Stimulated activated naive CD8-positive, alpha-beta T cell treated with anti-CD3 and anti-CD28 coated beads, Interleukin-15, Interleukin-2, amounts not matched to agents 100 U/mL and 50 U/mL, for 24 hours (primary cell): ENCODE measurements around the gene UNC13B.
"Not testable (repeated sequence)": the region's sequence is repeated elsewhere in the genome, so short reads cannot be mapped to it uniquely, and the experiment has no call there.

Experiments used
- ATAC-seq: fragments of 150-1000 bp; cut with Tn5 transposase; one replicate; pipeline ENCODE4 v1.10.0; 2021
- DNase-seq: peaks from one replicate; pipeline ENCODE4 v3.0.0; 2021

Gene UNC13B

DNA sequence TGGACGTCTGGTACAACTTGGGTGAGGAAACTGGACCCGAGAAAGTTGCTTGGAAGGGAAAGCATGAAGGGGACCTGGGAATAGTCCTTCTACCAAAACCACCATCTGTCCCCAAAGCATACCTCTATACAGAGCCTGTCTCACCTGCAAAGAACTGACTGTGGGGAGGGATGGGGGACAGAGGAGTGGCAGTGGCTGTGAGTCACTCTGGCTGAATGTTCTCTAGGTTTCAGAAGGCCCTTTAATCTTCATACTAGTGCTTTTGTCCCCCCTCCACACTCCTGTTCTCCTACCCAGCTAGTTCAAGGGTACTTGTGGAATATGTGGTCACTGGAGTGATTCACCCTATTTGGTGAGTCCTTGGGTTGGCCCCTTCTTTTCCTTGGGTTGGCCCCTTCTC lies 218.8 kb downstream of the UNC13B start:
- no peak for ATAC-seq
- no peak for DNase-seq

DNA sequence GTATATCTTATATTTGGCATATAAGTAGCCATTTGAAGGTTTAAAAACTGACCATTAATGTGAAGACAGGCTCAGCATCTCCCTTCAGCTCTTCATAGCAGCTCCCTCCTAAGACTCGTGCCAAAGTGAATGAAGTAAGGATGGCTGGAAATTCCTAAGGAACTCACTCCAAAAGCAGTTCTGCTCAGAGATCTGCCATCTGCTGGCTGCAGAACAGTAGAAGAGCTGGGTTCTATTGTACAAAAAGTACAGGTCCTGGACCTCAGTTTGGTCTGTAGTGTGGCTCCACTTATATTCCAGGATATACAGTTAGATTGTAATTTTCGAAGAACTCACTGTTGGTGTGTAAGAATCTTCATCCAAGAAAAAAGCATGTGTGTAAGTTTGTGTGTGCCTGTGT lies 223.2 kb downstream of the UNC13B start:
- no peak for ATAC-seq
- DNase-seq = no peak

DNA sequence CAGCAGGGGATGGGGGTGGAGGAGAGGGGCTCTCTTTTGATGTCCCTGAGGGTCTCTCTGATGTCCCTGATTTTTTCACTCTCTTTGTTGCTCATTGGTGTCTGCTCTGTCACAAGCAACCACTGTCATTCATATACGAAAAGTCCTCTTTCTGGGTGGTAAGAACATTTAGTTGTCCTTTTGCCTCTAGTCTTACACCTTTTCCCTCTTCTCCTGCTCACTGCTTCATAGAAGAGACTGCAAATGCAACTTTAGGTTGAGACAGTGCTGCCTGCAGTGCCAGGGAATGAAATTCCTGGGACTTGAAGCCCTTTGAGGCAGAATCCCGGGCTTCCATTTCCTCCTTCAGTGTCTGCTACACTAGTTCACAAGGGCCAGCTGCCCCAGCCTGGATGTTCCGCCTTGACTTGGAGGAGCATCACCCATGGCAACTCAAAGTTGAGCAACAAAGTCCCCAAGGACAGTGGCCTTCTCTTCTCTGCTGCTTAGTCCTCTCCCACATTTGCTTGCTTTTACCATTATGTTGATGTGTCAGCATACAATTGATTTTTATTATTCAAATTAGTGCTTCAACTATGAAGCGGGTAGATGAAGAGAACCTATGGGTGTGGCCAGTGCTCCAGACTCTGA lies 233.4 kb downstream of the UNC13B start:
- DNase-seq = no peak
- no peak for ATAC-seq

DNA sequence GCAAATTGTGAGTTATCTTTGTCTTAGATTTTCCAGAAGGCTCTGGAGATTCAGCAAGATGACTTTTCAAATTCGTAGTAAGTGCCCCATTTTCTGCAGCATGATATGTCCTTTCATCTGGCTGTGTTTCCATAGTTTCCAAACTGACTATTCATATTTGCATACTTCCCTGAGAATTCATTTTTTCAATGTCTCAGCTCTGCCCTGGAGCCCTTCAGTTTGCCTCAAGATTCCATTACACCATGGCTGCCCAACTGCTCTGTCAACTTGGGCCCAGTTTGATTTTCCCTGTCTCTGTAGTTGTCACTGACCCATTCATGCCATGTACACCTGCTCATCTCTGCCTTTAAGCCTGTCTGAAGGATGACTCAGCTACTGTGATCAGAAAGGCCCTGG lies 233.9 kb downstream of the UNC13B start:
- no peak for ATAC-seq
- no peak for DNase-seq

DNA sequence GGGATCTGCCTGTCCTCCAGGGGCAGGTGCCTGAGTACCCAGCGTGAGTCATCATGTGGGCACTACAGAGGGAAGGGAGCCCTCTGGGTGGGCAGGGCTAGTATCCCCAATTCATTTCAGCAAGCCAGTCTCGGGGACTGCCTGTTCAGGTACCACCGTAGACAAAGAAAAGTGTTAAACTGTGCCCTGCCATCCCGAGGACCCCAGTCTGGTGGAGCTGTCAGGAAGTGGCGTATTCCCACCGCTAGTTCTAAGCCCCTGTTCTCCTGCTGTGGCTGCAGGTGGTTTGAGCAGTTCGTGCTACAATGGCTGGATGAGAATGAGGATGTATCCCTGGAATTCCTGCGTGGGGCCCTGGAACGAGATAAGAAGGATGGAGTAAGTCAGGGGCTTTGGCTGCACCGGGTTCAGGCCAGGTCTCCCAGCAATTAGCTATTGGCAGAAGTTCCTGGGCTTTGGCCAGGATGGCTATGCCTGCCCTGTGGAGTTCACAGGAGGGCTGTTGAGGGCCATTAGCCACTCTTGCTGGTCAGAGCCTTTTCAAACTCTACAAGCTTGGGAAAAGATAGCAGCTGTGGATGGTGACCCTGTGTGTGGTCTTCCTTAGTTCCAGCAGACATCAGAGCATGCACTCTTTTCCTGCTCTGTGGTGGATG lies 234.9 kb downstream of the UNC13B start:
- ATAC-seq = no peak
- no peak for DNase-seq

DNA sequence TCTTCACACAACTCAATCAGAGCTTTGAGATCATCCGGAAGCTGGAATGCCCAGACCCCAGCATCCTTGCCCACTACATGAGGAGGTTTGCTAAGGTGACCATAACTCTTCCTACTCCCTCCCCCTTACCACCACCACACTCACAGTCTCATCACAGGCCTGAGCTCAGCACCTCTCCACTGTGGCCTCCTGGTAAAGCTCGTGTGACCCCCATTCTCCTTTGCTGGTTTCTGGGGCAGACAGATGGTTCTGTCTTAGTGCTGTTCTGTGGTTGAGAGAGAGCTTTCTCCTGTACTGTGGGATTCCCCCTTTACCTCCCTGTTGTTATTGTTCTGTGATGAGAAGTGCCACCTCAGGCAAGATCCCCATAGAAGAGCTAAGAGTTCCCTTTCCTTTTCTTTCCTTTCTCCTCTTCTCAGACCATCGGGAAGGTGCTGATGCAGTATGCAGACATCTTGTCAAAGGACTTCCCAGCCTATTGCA lies 235.4 kb downstream of the UNC13B start:
- ATAC-seq = peak; percentile 37
- DNase-seq = no peak

DNA sequence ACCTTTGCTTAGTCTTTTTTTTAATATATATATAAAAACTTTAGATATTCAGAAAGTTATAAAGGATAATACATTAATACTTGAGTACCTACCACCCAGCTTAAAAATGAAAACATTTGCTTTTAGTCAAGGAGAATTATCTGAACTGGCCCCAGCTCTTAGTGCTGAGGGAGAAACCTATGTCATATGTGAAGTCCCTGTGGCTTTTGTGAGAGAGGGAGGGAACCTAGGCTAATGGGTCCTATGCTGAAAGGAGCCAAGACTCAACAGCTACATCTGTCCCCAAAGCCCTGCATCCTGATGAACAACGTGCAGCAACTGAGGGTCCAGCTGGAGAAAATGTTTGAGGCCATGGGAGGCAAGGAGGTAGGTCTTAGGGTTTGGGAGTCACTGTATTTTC lies 236.1 kb downstream of the UNC13B start:
- no peak for DNase-seq
- ATAC-seq = no peak

DNA sequence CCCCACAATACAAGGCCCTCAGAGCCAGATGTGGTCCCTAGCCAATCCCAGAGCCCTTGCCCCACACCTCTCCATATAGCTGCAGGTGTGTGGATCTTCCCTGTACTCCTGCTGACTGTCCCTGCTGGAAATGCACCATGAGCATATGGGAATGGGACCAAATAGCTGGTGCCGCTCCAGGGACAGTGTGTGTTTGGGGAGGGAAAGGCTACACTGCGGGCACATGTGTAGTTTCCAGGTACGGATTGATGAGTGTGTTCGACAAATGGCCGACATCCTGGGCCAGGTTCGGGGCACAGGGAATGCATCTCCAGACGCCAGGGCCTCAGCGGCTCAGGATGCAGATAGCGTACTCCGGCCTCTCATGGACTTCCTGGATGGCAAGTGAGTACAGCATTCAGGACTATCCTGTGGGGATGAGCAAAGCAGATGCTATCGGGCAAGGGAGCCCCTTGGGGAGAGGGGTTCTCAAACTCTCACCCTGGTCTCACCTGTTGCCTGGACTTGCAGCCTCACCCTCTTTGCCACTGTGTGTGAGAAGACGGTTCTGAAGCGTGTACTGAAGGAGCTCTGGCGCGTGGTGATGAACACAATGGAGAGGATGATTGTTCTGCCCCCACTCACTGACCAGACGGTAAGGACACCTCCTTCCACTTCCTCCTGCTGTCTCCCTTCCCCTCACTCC lies 237.0 kb downstream of the UNC13B start:
- no peak for DNase-seq

DNA sequence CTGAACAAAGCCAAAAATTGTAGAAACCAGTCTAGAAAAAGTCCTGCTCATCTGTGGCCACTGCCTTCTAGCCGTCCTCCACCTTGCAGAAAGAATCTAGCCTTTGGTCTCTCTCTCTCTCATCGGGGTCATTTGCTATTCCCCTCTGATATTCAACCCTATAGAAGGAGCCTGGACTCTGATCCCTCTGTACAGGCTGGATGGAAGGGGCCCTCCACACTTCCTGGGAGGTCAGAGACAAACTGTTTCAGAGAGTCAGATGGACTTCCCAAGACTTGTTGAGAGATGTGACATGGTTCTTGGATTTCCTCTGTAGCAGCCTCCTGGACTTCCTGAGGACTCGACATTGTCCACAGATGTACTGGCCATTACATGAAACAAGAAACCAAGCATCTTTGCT lies 243.1 kb downstream of the UNC13B start:
- ATAC-seq (no peak), DNase-seq (no peak)

More for the DNA sequence above, 237.0 kb downstream of the UNC13B start:
- no peak for ATAC-seq

DNA sequence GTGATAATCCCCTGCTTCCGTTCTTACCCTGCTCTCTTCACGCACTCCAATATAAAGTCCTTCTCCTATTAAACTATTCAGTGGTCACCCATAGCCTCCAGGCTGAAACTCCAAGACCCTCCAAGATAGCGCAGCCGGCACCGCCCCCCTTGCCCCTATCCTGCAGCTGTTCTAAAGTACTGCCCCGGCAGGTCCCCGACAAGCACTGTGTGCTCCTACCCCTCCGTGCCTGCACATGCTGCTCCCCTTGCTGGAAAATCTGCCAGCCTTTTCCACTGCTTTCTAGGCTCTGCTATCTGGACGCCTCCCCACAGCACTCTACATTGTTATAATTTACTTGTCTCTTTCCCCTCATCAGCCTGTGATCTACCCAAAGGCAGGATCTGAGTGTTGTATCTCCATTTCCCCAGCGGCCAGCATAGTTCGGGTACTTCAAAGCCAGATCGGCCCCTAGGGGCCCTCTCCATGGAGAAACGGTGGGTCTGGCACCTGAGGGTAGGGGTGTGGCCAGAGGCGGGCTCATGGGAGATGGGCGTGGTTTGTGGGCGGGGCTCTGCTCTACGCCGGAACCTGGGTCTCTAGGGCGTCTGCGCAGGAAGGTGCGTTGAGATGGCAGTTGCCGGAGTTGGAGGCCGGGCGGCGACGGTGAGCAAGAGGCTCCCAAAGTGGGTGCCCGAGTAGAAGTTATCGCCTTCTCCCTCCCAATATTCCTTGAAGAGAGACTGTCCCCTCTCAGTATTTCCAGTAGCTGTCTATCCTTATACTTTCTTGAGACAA lies 244.6 kb downstream of the UNC13B start:
- DNase-seq = peak; percentile 46
- ATAC-seq = peak; percentile 36

DNA sequence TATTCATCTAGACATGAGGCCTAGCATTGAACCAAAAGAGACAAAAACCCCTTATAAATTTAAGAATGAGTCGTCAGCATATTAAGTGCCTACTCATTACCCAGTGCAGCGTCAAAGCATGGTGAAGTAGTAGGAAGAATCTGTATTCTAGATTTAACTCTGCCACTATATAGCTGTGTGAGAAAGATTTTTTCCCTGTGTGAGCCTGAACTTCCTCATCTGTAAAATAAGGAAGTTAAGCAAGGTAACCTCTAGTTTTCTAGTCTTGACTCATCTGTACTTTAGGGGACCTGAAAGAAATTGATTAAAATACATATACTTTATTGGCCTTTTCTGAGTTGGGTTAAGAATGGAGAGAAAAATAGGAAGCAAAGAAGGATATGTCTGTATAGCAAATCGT lies 246.0 kb downstream of the UNC13B start:
- DNase-seq = no peak
- no peak for ATAC-seq

DNA sequence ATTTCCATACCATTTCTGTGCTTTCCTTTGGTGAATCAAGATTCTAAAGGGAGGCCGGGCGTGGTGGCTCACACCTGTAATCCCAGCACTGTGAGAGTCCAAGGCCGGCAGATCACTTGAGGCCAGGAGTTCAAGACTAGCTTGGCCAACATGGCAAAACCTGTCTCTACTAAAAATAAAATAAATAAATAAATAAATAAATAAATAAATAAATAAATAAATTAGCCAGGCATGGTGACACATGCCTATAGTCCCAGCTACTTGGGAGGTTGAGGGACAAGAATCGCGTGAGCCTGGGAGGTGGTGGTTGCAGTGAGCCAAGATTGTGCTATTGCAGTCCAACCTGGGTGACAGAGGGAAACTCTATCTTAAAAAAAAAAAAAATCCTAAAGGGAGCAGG lies 247.6 kb downstream of the UNC13B start:
- not testable (repeated sequence) for DNase-seq, ATAC-seq

DNA sequence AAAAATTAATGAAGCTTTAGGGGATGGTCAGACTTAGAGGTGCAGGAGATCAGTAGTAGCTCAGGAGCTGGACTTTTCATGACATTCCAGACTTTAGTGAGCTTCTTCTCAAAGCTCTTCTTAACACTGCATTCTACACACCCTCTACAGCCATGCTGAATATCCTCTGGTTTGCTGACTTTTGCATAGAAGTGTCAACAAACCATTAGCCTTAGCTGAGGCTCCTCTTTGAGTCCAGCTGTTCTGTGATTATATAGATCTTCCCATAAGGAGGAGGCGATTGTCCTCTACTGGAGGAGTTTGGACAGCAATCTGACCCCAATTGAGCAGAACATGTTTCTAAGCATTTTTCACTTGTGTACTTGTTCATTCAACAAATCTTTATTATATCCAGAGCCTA lies 253.1 kb downstream of the UNC13B start:
- DNase-seq = no peak
- ATAC-seq = no peak

DNA sequence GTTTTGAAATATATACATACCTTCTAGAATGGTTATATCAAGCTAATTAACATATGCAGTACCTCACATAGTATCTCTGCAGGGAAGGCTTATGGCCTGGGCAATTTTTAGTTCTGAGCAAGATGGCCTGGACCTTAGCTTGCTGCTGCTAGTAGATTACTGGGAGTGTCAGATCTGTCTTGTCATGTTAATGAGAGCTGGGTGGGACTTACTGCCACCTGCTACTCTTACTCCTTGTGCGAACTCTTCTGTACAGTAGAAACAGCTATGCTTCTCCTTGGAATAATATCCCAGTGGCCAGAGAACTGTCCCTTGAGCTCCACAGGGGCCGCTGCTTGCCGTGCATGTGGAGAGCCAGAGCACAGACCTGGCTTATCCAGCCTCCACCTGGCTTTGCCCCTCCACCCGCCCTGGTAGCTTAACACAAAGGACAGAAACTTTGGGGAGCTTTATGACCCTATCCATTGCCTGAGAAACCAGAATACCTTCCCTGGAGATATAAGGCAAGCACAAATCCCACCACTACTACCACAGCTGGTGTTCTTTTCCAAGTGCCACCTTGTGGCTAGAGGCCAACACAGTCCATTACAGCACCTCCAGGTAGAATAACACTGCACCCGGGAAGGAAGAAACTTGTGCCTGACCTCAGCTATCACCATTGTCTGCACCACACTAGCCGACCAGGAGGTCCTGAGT lies 253.7 kb downstream of the UNC13B start:
- DNase-seq (no peak), ATAC-seq (no peak)

DNA sequence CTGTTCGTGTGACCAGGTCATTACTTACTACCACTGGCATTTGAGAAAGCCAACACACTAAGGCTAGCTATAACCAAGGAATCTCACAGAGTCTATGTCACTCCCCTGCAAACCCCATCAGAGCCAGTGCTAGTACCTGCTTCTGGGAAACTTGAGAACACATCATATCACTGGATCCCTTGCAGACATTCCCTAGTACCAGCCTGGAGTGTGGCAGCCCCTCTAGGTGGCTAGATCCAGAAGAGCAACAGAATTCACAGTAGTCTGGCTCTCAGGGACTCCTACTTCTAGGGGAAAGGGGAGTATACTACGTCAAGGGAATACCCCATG lies 254.3 kb downstream of the UNC13B start:
- ATAC-seq = no peak
- DNase-seq = no peak

DNA sequence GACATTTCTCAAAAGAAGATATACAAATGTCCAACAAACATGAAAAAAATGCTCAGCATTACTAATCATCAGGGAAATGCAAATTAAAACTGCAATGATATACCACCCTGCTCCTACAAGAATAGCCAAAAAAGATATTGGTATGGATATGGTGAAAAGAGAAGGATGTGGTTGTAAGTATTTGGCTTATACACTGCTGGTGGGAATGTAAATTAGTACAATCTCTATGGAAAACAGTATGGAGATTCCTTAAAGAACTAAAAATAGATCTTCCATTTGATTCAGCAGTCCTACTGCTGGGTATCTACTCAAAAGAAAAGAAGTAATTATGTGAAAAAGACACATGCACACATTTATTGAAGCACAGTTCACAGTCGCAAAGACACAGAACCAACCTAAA lies 260.5 kb downstream of the UNC13B start:
- no peak for ATAC-seq
- DNase-seq = no peak

DNA sequence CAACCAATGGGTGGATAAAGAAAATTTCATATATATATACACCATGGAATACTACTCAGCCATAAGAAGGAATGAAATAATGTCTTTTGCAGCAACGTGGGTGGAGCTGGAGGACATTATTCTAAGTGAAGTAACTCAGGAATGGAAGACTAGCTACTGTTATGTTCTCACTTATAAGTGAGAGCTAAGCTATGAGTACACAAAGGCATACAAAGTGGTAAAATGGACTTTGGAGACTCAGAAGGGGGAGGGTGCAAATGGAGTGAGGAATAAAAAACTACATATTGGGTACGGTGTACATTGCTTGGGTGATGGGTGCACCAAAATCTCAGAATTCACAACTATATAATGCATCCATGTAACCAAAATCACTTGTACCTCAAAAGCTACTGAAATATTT lies 260.9 kb downstream of the UNC13B start:
- DNase-seq (no peak), ATAC-seq (no peak)

DNA sequence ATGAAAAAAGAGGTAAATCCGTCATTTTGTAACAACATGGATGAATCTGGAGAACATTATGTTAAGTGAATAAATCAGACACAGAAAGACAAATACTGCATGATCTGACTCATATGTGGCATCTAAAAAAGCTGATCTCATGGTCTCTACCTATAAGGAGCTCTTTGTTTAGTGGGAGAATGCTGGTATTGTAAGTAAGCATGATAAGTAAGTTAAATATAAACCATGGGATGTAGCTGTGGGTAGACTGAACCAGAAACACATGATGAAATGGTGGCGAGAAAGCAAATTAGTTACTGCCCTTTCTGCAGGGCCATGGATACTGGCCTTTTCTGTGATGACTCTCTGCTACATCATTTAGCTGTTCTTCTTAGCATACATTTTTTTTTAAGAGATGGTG lies 261.7 kb downstream of the UNC13B start:
- no peak for DNase-seq
- no peak for ATAC-seq

DNA sequence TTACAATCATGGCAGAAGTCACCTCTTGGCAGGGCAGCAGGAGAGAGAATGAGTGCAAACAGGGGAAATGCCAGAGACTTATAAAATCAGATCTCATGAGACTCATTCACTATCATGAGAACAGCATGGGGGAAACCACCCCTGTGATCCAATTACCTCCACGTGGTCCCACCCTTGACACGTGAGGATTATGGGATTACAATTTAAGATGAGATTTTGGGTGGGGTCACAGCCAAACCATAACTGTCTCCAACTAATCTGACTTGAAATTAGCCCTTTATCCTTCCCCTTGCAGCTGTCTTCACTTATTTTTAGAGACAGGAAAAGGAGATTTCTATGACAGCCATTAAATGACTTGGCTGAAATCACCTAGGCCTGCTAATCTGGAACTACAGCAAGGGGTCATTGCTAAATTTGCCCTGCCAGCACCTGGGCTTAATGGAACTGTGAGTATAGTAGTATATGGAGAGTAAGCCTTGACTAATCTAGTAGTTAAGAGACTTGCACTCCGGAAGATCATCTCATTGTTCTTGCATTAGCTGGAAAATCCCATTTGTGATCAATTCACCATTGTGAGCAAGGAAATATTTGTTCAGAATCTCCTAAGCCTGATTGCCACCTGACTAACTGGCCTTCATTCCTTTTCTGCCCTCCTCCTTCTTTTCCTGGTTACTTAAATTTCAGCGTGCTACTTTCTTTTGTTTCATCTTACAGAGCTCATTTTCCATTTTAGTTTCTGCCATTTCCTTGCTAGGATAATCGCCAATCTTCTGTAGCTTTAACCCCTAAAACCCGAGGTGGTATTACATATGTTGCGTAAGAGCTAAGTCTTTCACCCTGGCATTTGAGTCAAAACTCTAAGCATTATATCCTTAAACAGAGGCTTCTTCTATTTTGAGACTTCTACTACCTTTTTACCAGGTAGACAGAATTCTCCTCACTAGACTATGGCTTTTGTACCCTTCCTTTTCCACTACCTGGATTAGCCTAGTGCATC lies 262.8 kb downstream of the UNC13B start:
- no peak for DNase-seq

DNA sequence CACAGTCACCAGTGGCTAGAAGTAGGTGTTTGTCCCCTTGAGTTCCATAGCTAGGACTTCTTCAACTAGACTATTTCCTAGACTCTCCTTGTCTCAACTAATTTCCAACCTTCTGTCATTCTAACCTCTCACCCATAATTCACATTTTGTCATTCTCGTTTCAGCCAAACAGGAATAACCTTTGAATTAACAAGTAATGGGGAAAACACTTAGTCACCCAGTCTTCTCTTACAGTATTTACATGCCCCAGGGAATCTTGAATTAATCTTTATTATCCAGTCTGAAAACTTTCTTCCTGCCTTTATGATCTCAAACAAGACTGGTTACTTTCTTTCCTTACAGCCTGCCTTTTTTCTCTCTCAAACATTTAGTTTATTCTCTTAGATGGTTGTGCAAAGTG lies 264.8 kb downstream of the UNC13B start:
- no peak for ATAC-seq

More for the DNA sequence above, 262.8 kb downstream of the UNC13B start:
- ATAC-seq = no peak

DNA sequence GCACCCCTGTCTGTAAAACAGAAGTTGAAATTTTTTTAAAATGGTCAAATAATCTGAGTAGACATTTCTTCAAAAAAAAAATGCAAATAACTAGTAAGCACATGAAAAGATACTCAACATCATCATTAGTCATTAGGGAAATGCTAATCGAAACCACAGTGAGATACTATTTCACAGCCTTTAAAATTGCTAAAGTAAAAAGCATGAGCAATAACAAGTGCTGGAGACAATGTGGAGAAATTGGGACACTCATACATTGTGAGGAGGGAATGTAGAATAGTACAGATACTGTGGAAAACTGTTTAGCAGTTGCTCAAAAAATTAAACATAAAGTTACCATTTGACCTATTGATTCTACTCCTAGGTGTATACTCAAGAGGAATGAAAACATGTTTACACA lies 269.7 kb downstream of the UNC13B start:
- no peak for DNase-seq

More for the DNA sequence above, 264.8 kb downstream of the UNC13B start:
- no peak for DNase-seq

More for the DNA sequence above, 269.7 kb downstream of the UNC13B start:
- ATAC-seq = no peak
